ENCODE results near the gene NACC2.

The NACC2 gene

GRCh38 chr9:136023410-136024225 is 71.5 kb downstream of the NACC2 start:
- no peaks in the 10 kb centered on the region for H3K9me3 ChIP-seq (ENCODE audit: control insufficient read depth, insufficient read depth, low read length)

DNA sequence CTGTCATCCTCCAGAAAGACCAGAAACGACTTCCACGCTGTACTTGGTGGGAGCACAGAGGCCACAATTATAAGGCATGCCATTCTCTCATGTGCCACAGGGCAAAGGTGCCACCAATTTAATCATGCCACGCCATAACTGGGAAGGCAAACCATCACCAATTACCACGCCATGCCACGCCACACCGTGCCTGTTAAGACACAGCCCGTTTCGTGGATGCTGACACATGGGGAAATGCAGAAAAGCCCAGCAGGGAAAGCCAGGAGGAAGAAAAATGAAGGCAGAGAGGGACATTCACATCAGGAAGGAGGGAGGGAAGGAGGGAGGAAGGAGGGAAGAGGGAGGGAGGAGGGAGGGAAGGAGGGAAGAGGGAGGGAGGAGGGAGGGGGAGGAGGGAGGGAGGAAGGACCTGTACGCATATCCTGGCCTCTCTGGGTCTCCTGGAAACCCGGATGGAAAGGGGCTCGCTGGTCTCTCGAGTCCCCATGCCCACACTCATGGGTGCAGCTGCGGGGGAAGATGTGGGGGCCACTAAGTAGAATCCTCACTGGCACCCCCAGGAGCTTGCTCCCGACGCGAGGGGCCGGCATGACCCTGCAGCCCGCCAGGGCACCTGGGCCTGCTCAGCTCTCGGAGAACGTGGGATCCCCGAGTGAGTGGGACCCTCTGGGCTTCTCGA is 72.2 kb downstream of the NACC2 start:
- Histone ChIP-seq H3K36me3 (ENCODE audit: insufficient read depth, low read length) (no peaks in the 10 kb centered on the region), H3K4me1 (ENCODE audit: insufficient read depth, low read length) (peaks cover 4% of the 10 kb centered on the region), H3K9ac (ENCODE audit: low read depth, low read length) (no peak overlapping the region), H3K9me3 (ENCODE audit: control insufficient read depth, insufficient read depth, low read length) (no peaks in the 10 kb centered on the region)

More at GRCh38 chr9:136023410-136024225, 71.5 kb downstream of the NACC2 start:
- Histone ChIP-seq H3K36me3 (ENCODE audit: insufficient read depth, low read length) (no peaks in the 10 kb centered on the region), H3K4me1 (ENCODE audit: insufficient read depth, low read length) (peaks cover 4% of the 10 kb centered on the region), H3K9ac (ENCODE audit: low read depth, low read length) (no peak overlapping the region)

- peaks cover 4% of the 10 kb centered on the region for H3K4me1 ChIP-seq (ENCODE audit: insufficient read depth, low read length)
- H3K36me3 ChIP-seq (ENCODE audit: insufficient read depth, low read length) = no peaks in the 10 kb centered on the region
- no peak overlapping the region for H3K9ac ChIP-seq (ENCODE audit: low read depth, low read length)
- no peaks in the 10 kb centered on the region for H3K9me3 ChIP-seq (ENCODE audit: control insufficient read depth, insufficient read depth, low read length)
Measured at GRCh38 chr9:136021872-136022681, 73.0 kb downstream of the NACC2 start.

DNA sequence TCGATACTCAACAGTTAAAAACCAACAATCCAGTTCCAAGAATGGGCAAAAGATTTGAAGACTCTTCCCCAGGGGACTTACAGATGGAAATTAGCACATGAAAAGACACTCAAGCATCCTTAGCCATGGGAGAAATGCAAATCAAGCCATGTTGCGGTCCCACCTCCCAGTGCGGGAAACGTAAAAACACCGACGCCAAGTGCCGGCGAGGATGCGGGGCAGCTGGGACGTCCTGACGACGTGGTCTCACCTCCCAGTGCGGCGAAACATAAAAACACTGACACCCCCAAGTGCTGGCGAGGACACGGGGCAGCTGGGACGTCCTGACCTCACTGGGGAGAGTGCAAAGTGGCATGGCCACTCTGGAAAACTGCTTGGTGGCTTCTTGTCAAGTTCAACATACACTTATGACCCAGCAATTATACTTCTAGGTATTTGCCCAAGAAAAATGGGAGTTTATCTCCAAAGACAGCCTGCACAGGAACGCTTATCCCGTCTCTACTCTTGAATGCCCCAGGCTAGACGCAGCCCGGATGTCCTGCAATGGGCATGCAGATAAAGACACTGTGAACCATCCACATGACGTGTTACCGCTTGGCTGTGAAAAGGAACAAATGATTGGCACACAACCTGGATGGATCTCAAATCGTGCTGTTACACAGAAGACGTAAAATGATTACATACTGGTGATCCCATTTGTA is 73.8 kb downstream of the NACC2 start:
- Histone ChIP-seq H3K36me3 (ENCODE audit: insufficient read depth, low read length) (no peaks in the 10 kb centered on the region), H3K9ac (ENCODE audit: low read depth, low read length) (no peak overlapping the region), H3K4me1 (ENCODE audit: insufficient read depth, low read length) (peaks cover 4% of the 10 kb centered on the region), H3K9me3 (ENCODE audit: control insufficient read depth, insufficient read depth, low read length) (no peaks in the 10 kb centered on the region)

DNA sequence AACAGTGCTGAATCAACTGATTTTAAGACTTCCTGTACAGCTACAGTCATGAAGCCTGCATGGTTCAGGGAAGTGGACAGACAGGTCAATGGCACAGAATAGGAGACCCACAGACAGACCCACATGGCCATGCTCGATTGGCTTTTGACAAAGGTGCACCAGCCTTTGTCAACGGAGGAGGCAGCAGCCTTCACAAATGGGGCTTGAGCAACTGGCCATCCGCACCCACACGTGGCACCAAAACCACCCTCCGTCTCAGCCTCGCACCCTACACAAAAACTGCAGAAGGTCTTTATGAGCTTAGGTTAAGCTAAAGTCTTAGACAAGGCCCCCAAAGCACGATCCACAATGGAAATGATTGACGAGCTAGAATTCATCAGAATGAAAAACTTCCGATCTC is 74.4 kb downstream of the NACC2 start:
- Histone ChIP-seq H3K36me3 (ENCODE audit: insufficient read depth, low read length) (no peaks in the 10 kb centered on the region), H3K9me3 (ENCODE audit: control insufficient read depth, insufficient read depth, low read length) (no peaks in the 10 kb centered on the region), H3K9ac (ENCODE audit: low read depth, low read length) (no peak overlapping the region), H3K4me1 (ENCODE audit: insufficient read depth, low read length) (peaks cover 4% of the 10 kb centered on the region)

DNA sequence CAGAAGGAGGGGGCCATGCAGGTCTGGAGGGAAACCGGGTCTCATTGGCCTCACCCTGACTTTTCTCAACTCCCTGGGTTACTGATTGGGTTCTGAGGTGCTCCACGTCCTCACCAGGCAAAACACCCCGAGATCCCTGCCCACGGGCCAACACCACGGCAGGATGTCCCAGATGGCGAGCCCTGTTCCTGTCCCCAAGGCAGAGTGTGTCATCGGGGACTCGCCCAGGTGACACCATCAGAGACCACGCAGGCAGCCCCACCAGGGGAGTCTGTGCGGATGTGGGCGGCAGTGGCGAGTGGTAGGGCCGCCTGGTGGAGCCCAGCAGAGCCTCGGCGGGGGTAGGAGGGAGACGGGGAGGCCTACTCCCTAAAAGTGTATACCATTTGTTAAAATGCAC is 74.9 kb downstream of the NACC2 start:
- Histone ChIP-seq H3K9me3 (ENCODE audit: control insufficient read depth, insufficient read depth, low read length) (no peaks in the 10 kb centered on the region), H3K9ac (ENCODE audit: low read depth, low read length) (no peak overlapping the region), H3K36me3 (ENCODE audit: insufficient read depth, low read length) (no peaks in the 10 kb centered on the region), H3K4me1 (ENCODE audit: insufficient read depth, low read length) (peaks cover 4% of the 10 kb centered on the region)

- Histone ChIP-seq H3K9me3 (ENCODE audit: control insufficient read depth, insufficient read depth, low read length) (no peaks in the 10 kb centered on the region), H3K36me3 (ENCODE audit: insufficient read depth, low read length) (no peaks in the 10 kb centered on the region), H3K9ac (ENCODE audit: low read depth, low read length) (no peak overlapping the region), H3K4me1 (ENCODE audit: insufficient read depth, low read length) (peaks cover 4% of the 10 kb centered on the region)
Measured at GRCh38 chr9:136019681-136020060, 75.4 kb downstream of the NACC2 start.

- H3K4me1 ChIP-seq (ENCODE audit: insufficient read depth, low read length) = peaks cover 4% of the 10 kb centered on the region
- no peaks in the 10 kb centered on the region for H3K36me3 ChIP-seq (ENCODE audit: insufficient read depth, low read length)
- H3K9me3 ChIP-seq (ENCODE audit: control insufficient read depth, insufficient read depth, low read length) = no peaks in the 10 kb centered on the region
- H3K9ac ChIP-seq (ENCODE audit: low read depth, low read length) = no peak overlapping the region
Measured at GRCh38 chr9:136019041-136019680, 75.9 kb downstream of the NACC2 start.

- no peak overlapping the region for H3K9ac ChIP-seq (ENCODE audit: low read depth, low read length)
- H3K36me3 ChIP-seq (ENCODE audit: insufficient read depth, low read length) = no peaks in the 10 kb centered on the region
- peaks cover 4% of the 10 kb centered on the region for H3K4me1 ChIP-seq (ENCODE audit: insufficient read depth, low read length)
- H3K9me3 ChIP-seq (ENCODE audit: control insufficient read depth, insufficient read depth, low read length) = no peaks in the 10 kb centered on the region
Measured at GRCh38 chr9:136018257-136019031, 76.6 kb downstream of the NACC2 start.

DNA sequence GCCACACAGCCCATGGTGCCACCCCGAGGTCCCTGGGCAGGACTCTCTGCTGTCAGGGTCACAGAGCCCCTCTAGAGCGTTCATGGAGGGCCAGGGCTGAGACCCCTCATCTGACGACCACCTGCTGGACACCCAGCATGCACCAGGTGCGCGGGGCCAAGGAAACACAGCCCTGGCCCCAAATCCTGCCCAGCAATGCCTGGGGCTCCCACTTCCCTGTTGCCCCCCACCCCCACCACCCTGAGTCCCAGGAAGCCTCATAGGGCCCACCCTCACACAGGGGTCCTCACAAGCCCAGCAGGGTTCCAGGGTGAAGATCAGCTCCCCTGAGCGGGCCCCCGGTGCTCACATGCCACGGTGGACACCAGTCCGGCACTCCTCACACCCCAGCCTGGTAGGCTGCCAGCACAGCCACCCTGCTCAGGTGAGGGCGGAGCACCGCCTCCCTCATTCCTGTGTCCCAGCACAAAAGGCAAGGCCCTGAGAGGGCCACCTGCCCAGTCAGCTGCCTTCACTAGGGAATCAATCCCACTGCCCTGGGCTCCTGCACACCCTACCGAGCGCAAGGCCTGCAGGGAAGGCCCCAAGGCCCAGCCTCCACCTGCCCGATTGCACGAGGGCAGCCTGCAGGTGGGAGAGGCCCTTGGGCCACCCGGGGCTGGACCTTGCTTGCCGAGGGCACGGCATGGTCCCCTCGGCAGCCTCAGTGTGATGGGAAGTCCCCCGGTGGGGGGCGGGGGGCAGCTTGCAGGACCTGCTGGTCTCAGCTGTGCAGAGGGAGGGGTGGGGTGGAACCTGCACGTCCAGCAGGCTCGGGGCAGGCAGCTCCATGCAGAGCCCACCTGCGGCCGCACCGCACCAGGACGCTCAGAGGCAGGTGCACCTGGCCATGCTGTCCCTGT is 77.5 kb downstream of the NACC2 start:
- H3K9me3 ChIP-seq (ENCODE audit: control insufficient read depth, insufficient read depth, low read length) = no peaks in the 10 kb centered on the region
- H3K4me1 ChIP-seq (ENCODE audit: insufficient read depth, low read length) = peaks cover 4% of the 10 kb centered on the region
- no peaks in the 10 kb centered on the region for H3K36me3 ChIP-seq (ENCODE audit: insufficient read depth, low read length)
- H3K9ac ChIP-seq (ENCODE audit: low read depth, low read length) = no peak overlapping the region

- no peaks in the 10 kb centered on the region for H3K9me3 ChIP-seq (ENCODE audit: control insufficient read depth, insufficient read depth, low read length)
- H3K9ac ChIP-seq (ENCODE audit: low read depth, low read length) = no peak overlapping the region
- peaks cover 11% of the 10 kb centered on the region for H3K4me1 ChIP-seq (ENCODE audit: insufficient read depth, low read length)
- no peaks in the 10 kb centered on the region for H3K36me3 ChIP-seq (ENCODE audit: insufficient read depth, low read length)
Measured at GRCh38 chr9:136016572-136017288, 78.4 kb downstream of the NACC2 start.
